H1 (cell line): ENCODE data around the gene DCAF15. TPM values are rescaled to one million over a fixed set of nuclear protein-coding genes. Genes with fewer than 3 reads are reported as not detected.
A peak's percentile ranks its signal among the peaks of the same experiment; 100 is the strongest.

Experiments used
- ATF2 ChIP-seq: IDR thresholded peaks from 2 replicates; pipeline ENCODE4 v1.6.1; 2012; ENCODE audit warnings: low read length, inconsistent platforms
- BRCA1 ChIP-seq: IDR thresholded peaks from 2 replicates; pipeline ENCODE4 v1.6.1; 2012; ENCODE audit warnings: low read depth, low read length, improper control_type of control experiment
- CEBPB ChIP-seq: IDR thresholded peaks from 2 replicates; pipeline ENCODE4 v1.6.1; 2012; ENCODE audit warnings: low read depth, low read length
- CHD2 ChIP-seq: IDR thresholded peaks from 2 replicates; pipeline ENCODE4 v1.6.1; 2012; ENCODE audit warnings: low read length, improper control_type of control experiment
- CREB1 ChIP-seq: IDR thresholded peaks from 2 replicates; pipeline ENCODE4 v1.6.1; 2012; ENCODE audit warnings: inconsistent platforms
- EGR1 ChIP-seq: IDR thresholded peaks from 2 replicates; pipeline ENCODE4 v1.6.1; 2011; ENCODE audit warnings: low read depth, low read length, borderline replicate concordance
- GTF2F1 ChIP-seq: IDR thresholded peaks from 2 replicates; pipeline ENCODE4 v1.6.1; 2012; ENCODE audit warnings: low read depth, low read length, improper control_type of control experiment, borderline replicate concordance
- HDAC2 ChIP-seq, 2 experiments: fragments of 300-600 bp in 1 of 2; sonication (generic) in 1 of 2; IDR thresholded peaks; 2 replicates each; pipeline ENCODE4 v1.6.1; 2011 to 2012; ENCODE audit warnings: low read depth in 2 of 2, low read length in 2 of 2, mild to moderate bottlenecking in 2 of 2, moderate library complexity in 2 of 2, borderline replicate concordance in 1 of 2, inconsistent platforms in 1 of 2
- HDAC6 ChIP-seq: IDR thresholded peaks from one replicate; pipeline ENCODE4 v1.7.1; 2012; ENCODE audit warnings: low read depth, mild to moderate bottlenecking, inconsistent platforms, low read length, moderate library complexity
- JUN ChIP-seq: IDR thresholded peaks from 2 replicates; pipeline ENCODE4 v1.6.1; 2011; ENCODE audit warnings: low read depth, mild to moderate bottlenecking, improper control_type of control experiment, low read length
- JUND ChIP-seq: IDR thresholded peaks from 2 replicates; pipeline ENCODE4 v1.6.1; 2011; ENCODE audit warnings: mild to moderate bottlenecking, improper control_type of control experiment, low read length
- KDM5A ChIP-seq: fragments of 200-600 bp; IDR thresholded peaks from 2 replicates; pipeline ENCODE4 v1.7.1; 2012; ENCODE audit warnings: mild to moderate bottlenecking, low read length, inconsistent platforms, mixed read lengths
- NANOG ChIP-seq: IDR thresholded peaks from 2 replicates; pipeline ENCODE4 v1.6.1; 2011; ENCODE audit warnings: low read length, low read depth, mild to moderate bottlenecking, inconsistent platforms; ENCODE audit not compliant: insufficient read depth, poor library complexity, severe bottlenecking
- NRF1 ChIP-seq: IDR thresholded peaks from 2 replicates; pipeline ENCODE4 v1.6.1; 2011; ENCODE audit warnings: mild to moderate bottlenecking, low read depth, low read length, improper control_type of control experiment
- POLR2A ChIP-seq, 2 experiments: IDR thresholded peaks; 1 replicate in 1 of 2; 2 replicates in 1 of 2; pipeline ENCODE4 v1.6.1; 2011; ENCODE audit warnings: low read depth in 2 of 2, low read length in 2 of 2, mild to moderate bottlenecking in 2 of 2; ENCODE audit errors: control extremely low read depth in 1 of 2
- POU5F1 ChIP-seq: IDR thresholded peaks from 2 replicates; pipeline ENCODE4 v1.6.1; 2011; ENCODE audit warnings: low read depth, mild to moderate bottlenecking, low read length, moderate library complexity
- RBBP5 ChIP-seq: IDR thresholded peaks from 2 replicates; pipeline ENCODE4 v1.7.1; 2012; ENCODE audit warnings: low read depth, mild to moderate bottlenecking, inconsistent platforms, low read length, moderate library complexity, borderline replicate concordance
- SIN3A ChIP-seq, 2 experiments: IDR thresholded peaks in 1 of 2; conservative IDR thresholded peaks in 1 of 2; 2 replicates each; pipeline ENCODE4 v1.6.1; 2011 to 2012; ENCODE audit warnings: low read length in 2 of 2, improper control_type of control experiment in 1 of 2, low read depth in 1 of 2, mild to moderate bottlenecking in 1 of 2
- SP1 ChIP-seq: IDR thresholded peaks from 2 replicates; pipeline ENCODE4 v1.6.1; 2011; ENCODE audit warnings: low read depth, low read length
- SP2 ChIP-seq: IDR thresholded peaks from 2 replicates; pipeline ENCODE4 v1.6.1; 2012; ENCODE audit warnings: mild to moderate bottlenecking, low read length, inconsistent platforms
- SP4 ChIP-seq: IDR thresholded peaks from 2 replicates; pipeline ENCODE4 v1.6.1; 2012; ENCODE audit warnings: low read length, inconsistent platforms
- SRF ChIP-seq: IDR thresholded peaks from 2 replicates; pipeline ENCODE4 v1.6.1; 2011; ENCODE audit warnings: mild to moderate bottlenecking, low read depth, low read length, moderate library complexity
- TBP ChIP-seq: IDR thresholded peaks from 2 replicates; pipeline ENCODE4 v1.6.1; 2011; ENCODE audit warnings: low read depth, low read length, improper control_type of control experiment
- TCF12 ChIP-seq: IDR thresholded peaks from 2 replicates; pipeline ENCODE4 v1.6.1; 2011; ENCODE audit warnings: low read depth, mild to moderate bottlenecking, low read length
- YY1 ChIP-seq: IDR thresholded peaks from 2 replicates; pipeline ENCODE4 v1.6.1; 2011; ENCODE audit warnings: low read depth, mild to moderate bottlenecking, low read length
- polyA plus RNA-seq, 7 experiments: library from polyadenylated mRNA; depleted of rRNA in 3 of 7; stranded (reverse) in 5 of 7; unstranded in 2 of 7; fragments of >200 nt in 5 of 7; fragments of 200-250 nt in 2 of 7; gene quantifications; 1 replicate in 5 of 7; 2 replicates in 1 of 7; 4 replicates in 1 of 7; pipeline versions ENCODE4 v1.2.1 to v1.2.3, GENCODE V29; 2011 to 2013; ENCODE audit warnings: missing spikeins in 2 of 7, mixed read lengths in 2 of 7
- total RNA-seq: library from RNA; stranded (reverse); fragmentation: NEBNext Ultra II Directional; extraction: Animal tissue kit (Norgen Biotek cat#: 25700); gene quantifications from 2 replicates; pipeline ENCODE4 v1.2.1, GENCODE V29; 2021

The DCAF15 gene
- total and polyA plus RNA-seq, 2 of the 8 experiments (the other 6 are each of a cell fraction or from before 2014, with no cell fraction given): 68.7 to 80.8 TPM

- 0 out of 2 replicates have a peak, but pooled peaks have one; percentile 47 for TF ChIP-seq TCF12
- no peak for TF ChIP-seq HDAC6
- TF ChIP-seq SP4: peak; percentile 91
- TF ChIP-seq EGR1: peak; percentile 27; the same call in 1 of the 2 replicates
- peak; percentile 95 for TF ChIP-seq YY1
- TF ChIP-seq KDM5A: no peak
- peak in 1 of 2 experiments; percentile 44; a peak in 2 of 3 replicates for TF ChIP-seq POLR2A (IDR thresholded peaks at IDR 0.05; ENCODE audit: control extremely low read depth in 1 of 2, low read depth in 2 of 2, low read length in 2 of 2)
- TF ChIP-seq JUN: no peak
- no peak for TF ChIP-seq HDAC2 (IDR thresholded peaks at IDR 0.05; ENCODE audit: borderline replicate concordance in 1 of 2, low read depth in 2 of 2, low read length in 2 of 2)
- TF ChIP-seq TBP: no peak
- TF ChIP-seq SP2: peak; percentile 97
- TF ChIP-seq SRF: no peak
- 0 out of 2 replicates have a peak, but pooled peaks have one; percentile 25 for TF ChIP-seq CEBPB
- no peak for TF ChIP-seq ATF2
- peak; percentile 100 for TF ChIP-seq SP1
- TF ChIP-seq RBBP5: no peak
- TF ChIP-seq CHD2: peak; percentile 95
- no peak for TF ChIP-seq GTF2F1
- no peak for TF ChIP-seq BRCA1
- peak; percentile 76 to 86; a peak in 2 of 4 replicates for TF ChIP-seq SIN3A (conservative IDR thresholded peaks at IDR 0.05 in 1 of 2, IDR thresholded peaks at IDR 0.05 in 1 of 2; ENCODE audit: low read depth in 1 of 2, low read length in 2 of 2)
- TF ChIP-seq JUND: peak; percentile 21; the same call in 1 of the 2 replicates
- peak; percentile 98 for TF ChIP-seq NRF1
- TF ChIP-seq POU5F1: no peak
- peak; percentile 15 for TF ChIP-seq NANOG
- peak; percentile 88; the same call in 1 of the 2 replicates for TF ChIP-seq CREB1
Measured at GRCh38 chr19:14006085-14006765, 53.9 kb downstream of the DCAF15 start, which contains the start of gene RFX1 (continued).
